B cell (primary cell): ENCODE results near the gene FUS. TPM values are rescaled to one million over a fixed set of nuclear protein-coding genes. Genes with fewer than 3 reads are reported as not detected.
"Not testable (repeated sequence)": the region's sequence is repeated elsewhere in the genome, so short reads cannot be mapped to it uniquely, and the experiment has no call there.

Source experiments
- ATAC-seq: fragments of 200-7000 bp; cut with Tn5 transposase; one replicate; pipeline ENCODE4 v1.10.0; 2021; ENCODE audit warnings: low read depth, mild to moderate bottlenecking, moderate number of reproducible peaks, moderate library complexity
- CTCF ChIA-PET: fragments of 350-600 bp; sonication (Branson Sonifier 250); formaldehyde crosslinking; loops from one replicate; lab custom pipeline; 2021; ENCODE audit warnings: antibody characterized with exemption, inconsistent platforms; lab: Charles Lee
- POLR2A ChIA-PET: fragments of 350-600 bp; sonication (Branson Sonifier 250); formaldehyde crosslinking; loops from one replicate; lab custom pipeline; 2021; ENCODE audit warnings: antibody characterized with exemption; lab: Charles Lee
- DNase-seq: peaks from one replicate; pipeline ENCODE4 v3.0.0; 2013
- H2AFZ ChIP-seq: 2 replicates; pipeline ENCODE4 v1.6.1; 2012; ENCODE audit warnings: mild to moderate bottlenecking, low read depth, low read length; ENCODE audit not compliant: insufficient read depth, poor library complexity, severe bottlenecking
- H3K27ac ChIP-seq, 2 donors: 1 replicate in 1 of 2; 2 replicates in 1 of 2; pipeline ENCODE4 v1.5.1; 2012 to 2013; ENCODE audit warnings: low read length in 2 of 2, mild to moderate bottlenecking in 2 of 2, moderate library complexity in 1 of 2
- H3K27me3 ChIP-seq, 4 experiments: fragments of 200-600 bp in 1 of 4; sonication (generic) in 1 of 4; replicated peaks in 1 of 4; 1 replicate in 2 of 4; 2 replicates in 2 of 4; pipeline versions ENCODE4 v1.6.1 to v1.7.0; 2013 to 2016; ENCODE audit warnings: low read length in 3 of 4, mild to moderate bottlenecking in 2 of 4, mixed read lengths in 1 of 4, moderate library complexity in 1 of 4; ENCODE audit not compliant: insufficient read depth in 4 of 4, control insufficient read depth in 3 of 4; ENCODE audit errors: control extremely low read depth in 1 of 4
- H3K36me3 ChIP-seq, 2 experiments: replicated peaks in 1 of 2; 1 replicate in 1 of 2; 2 replicates in 1 of 2; pipeline versions ENCODE4 v1.6.1 to v1.7.1; 2013; ENCODE audit warnings: low read length in 1 of 2; ENCODE audit not compliant: insufficient read depth in 2 of 2, control insufficient read depth in 1 of 2; ENCODE audit errors: control extremely low read depth in 1 of 2, extremely low read depth in 1 of 2
- H3K4me1 ChIP-seq, 2 donors: fragments of 200-600 bp in 1 of 2; sonication (generic) in 1 of 2; 1 replicate in 1 of 2; 2 replicates in 1 of 2; pipeline versions ENCODE4 v1.5.1 to v1.6.1; 2013 to 2017; ENCODE audit warnings: low read length in 2 of 2; ENCODE audit not compliant: control insufficient read depth in 2 of 2, insufficient read depth in 2 of 2
- H3K4me2 ChIP-seq: replicated peaks from 2 replicates; pipeline ENCODE3; 2012; ENCODE audit warnings: mild to moderate bottlenecking, low read depth, low read length; ENCODE audit not compliant: poor library complexity, severe bottlenecking
- H3K4me3 ChIP-seq, 5 experiments: fragments of 200-600 bp in 1 of 5; sonication (generic) in 1 of 5; 1 replicate in 3 of 5; 2 replicates in 2 of 5; pipeline versions ENCODE4 v1.5.1 to v1.7.0; 2011 to 2016; ENCODE audit warnings: low read length in 4 of 5, mild to moderate bottlenecking in 4 of 5, low read depth in 2 of 5, control low read depth in 1 of 5, moderate library complexity in 1 of 5; ENCODE audit not compliant: insufficient read depth in 1 of 5; ENCODE audit errors: control extremely low read depth in 1 of 5, extremely low read depth in 1 of 5
- H3K79me2 ChIP-seq: fragments of 200-600 bp; sonication (generic); one replicate; pipeline ENCODE4 v1.6.0; 2016; ENCODE audit warnings: low read length; ENCODE audit not compliant: control insufficient read depth, insufficient read depth
- H3K9ac ChIP-seq: fragments of 200-600 bp; sonication (generic); 2 replicates; pipeline ENCODE4 v1.6.1; 2017; ENCODE audit warnings: mild to moderate bottlenecking, low read length, moderate library complexity
- H3K9me3 ChIP-seq, 3 donors: one replicate each; pipeline versions ENCODE4 v1.6.1 to v1.7.1; 2013; ENCODE audit warnings: low read length in 2 of 3; ENCODE audit not compliant: control insufficient read depth in 2 of 3, insufficient read depth in 1 of 3; ENCODE audit errors: control extremely low read depth in 1 of 3
- H4K20me1 ChIP-seq: 2 replicates; pipeline ENCODE4 v1.6.0; 2012; ENCODE audit warnings: mild to moderate bottlenecking, low read length; ENCODE audit not compliant: insufficient read depth, control insufficient read depth, poor library complexity, severe bottlenecking
- H3K27ac Mint-ChIP-seq: one replicate; pipeline ENCODE4 v1.8.0; 2021; ENCODE audit warnings: mixed read lengths
- H3K27me3 Mint-ChIP-seq: one replicate; pipeline ENCODE4 v1.8.0; 2021; ENCODE audit warnings: mixed read lengths
- H3K4me1 Mint-ChIP-seq: one replicate; pipeline ENCODE4 v1.8.0; 2021; ENCODE audit warnings: mixed read lengths
- H3K4me3 Mint-ChIP-seq: one replicate; pipeline ENCODE4 v1.8.0; 2021; ENCODE audit warnings: mixed read lengths
- H3K9me3 Mint-ChIP-seq: one replicate; pipeline ENCODE4 v1.8.0; 2022; ENCODE audit warnings: mixed read lengths; ENCODE audit not compliant: insufficient read depth
- EZH2 ChIP-seq: IDR thresholded peaks from 2 replicates; pipeline ENCODE4 v1.6.1; 2012; ENCODE audit warnings: borderline replicate concordance, low read depth, mild to moderate bottlenecking, moderate library complexity, low read length; ENCODE audit not compliant: insufficient read depth, poor library complexity, severe bottlenecking
- WGBS: methylation state at CpG from one replicate; pipeline ENCODE4 v1.1.5; 2013; ENCODE audit warnings: missing lambda C conversion rate; ENCODE audit not compliant: insufficient coverage; 5-methylcytosine and 5-hydroxymethylcytosine counted together
- intact Hi-C: fragments of 100-400 bp; cut with micrococcal nuclease; formaldehyde crosslinking; loops from one replicate; pipeline ENCODE4 v1.10.0; 2022
- polyA plus RNA-seq: library from polyadenylated mRNA; depleted of rRNA; stranded (reverse); fragments of >200 nt; gene quantifications from 2 replicates; pipeline ENCODE4 v1.2.3, GENCODE V29; 2012
- total RNA-seq, 2 donors: library from RNA; stranded (reverse); fragments of 120-200 nt in 1 of 2; gene quantifications; 1 replicate in 1 of 2; 2 replicates in 1 of 2; pipeline versions ENCODE4 v1.2.3 to v1.2.4, GENCODE V29; 2013 to 2022
- TF ChIP-seq, protein P1 (sequence below): fragments of 200-600 bp; IDR thresholded peaks from one replicate; pipeline ENCODE4 v1.8.0; 2022; ENCODE audit warnings: antibody characterized with exemption, mild to moderate bottlenecking

The FUS gene
- total and polyA plus RNA-seq, 2 donors (not counting 1 experiment from before 2014, with no cell fraction given), result 181 to 597 TPM

DNA sequence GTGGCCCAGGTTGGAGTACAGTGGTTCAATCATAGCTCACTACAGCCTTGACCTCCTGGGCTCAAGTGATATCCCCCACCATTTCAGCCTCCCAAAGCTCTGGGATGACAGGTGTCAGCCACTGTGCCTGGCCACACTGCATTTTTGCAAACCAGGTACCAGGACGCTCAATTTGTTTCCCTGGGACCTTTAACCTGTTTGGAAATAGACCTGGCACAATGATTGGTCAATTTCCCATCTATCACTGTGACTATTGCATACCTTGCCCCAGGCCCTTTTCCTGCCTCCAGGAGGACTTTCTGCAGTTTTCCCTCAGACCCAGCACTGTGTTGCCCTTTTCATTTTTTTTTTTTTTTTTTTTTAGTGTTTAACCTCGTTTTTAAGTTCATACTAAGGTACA is 11.1 kb upstream of the FUS start:
- H3K4me1 Mint-ChIP-seq, result no peaks in the 10 kb centered on the region
- Histone ChIP-seq H3K79me2 (no peaks in the 10 kb centered on the region), H3K27ac (no peak overlapping the region), H3K9ac (no peak overlapping the region), H3K4me3 (no peak overlapping the region), H4K20me1 (no peaks in the 10 kb centered on the region), H3K4me1 (no peaks in the 10 kb centered on the region), H3K9me3 (no peaks in the 10 kb centered on the region), H3K36me3 (no peaks in the 10 kb centered on the region), H3K4me2 (no peak overlapping the region), H3K27me3 (no peaks in the 10 kb centered on the region), H2AFZ (no peak overlapping the region)
- intact Hi-C loops, result no loop called here
- H3K27me3 Mint-ChIP-seq, result no peaks in the 10 kb centered on the region
- no peak for DNase-seq
- ChIA-PET POLR2A (no interaction called here), CTCF (no interaction called here)
- no peak for ATAC-seq
- TF ChIP-seq EZH2, result no peak
- TF ChIP-seq, protein P1, sequence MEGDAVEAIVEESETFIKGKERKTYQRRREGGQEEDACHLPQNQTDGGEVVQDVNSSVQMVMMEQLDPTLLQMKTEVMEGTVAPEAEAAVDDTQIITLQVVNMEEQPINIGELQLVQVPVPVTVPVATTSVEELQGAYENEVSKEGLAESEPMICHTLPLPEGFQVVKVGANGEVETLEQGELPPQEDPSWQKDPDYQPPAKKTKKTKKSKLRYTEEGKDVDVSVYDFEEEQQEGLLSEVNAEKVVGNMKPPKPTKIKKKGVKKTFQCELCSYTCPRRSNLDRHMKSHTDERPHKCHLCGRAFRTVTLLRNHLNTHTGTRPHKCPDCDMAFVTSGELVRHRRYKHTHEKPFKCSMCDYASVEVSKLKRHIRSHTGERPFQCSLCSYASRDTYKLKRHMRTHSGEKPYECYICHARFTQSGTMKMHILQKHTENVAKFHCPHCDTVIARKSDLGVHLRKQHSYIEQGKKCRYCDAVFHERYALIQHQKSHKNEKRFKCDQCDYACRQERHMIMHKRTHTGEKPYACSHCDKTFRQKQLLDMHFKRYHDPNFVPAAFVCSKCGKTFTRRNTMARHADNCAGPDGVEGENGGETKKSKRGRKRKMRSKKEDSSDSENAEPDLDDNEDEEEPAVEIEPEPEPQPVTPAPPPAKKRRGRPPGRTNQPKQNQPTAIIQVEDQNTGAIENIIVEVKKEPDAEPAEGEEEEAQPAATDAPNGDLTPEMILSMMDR, result no peak
- no peak overlapping the region for H3K4me3 Mint-ChIP-seq
- no peak overlapping the region for H3K27ac Mint-ChIP-seq
- 100% methylated on average over 1 of the region's 2 CpGs for WGBS
- no peaks in the 10 kb centered on the region for H3K9me3 Mint-ChIP-seq

DNA sequence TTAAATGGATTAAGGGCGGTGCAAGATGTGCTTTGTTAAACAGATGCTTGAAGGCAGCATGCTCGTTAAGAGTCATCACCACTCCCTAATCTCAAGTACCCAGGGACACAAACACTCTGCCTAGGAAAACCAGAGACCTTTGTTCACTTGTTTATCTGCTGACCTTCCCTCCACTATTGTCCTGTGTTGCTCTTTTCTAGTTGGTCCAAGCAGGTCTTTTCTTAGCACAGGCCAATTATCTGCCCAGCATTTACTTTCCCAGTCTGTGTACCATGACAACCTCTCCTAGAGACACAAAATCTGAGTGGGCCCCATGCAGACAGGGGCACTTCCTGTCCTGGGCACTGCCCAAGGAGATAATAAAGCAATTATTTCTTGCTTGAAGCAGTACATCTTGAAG is 9.9 kb upstream of the FUS start:
- H3K27me3 Mint-ChIP-seq, H3K79me2 ChIP-seq, H4K20me1 ChIP-seq, H3K9me3 Mint-ChIP-seq, H3K9ac ChIP-seq, DNase-seq, H3K4me3 ChIP-seq, CTCF ChIA-PET, H2AFZ ChIP-seq, POLR2A ChIA-PET, intact Hi-C loops, H3K36me3 ChIP-seq, H3K4me1 ChIP-seq, H3K4me2 ChIP-seq, H3K27ac ChIP-seq, H3K4me1 Mint-ChIP-seq, H3K9me3 ChIP-seq, H3K27ac Mint-ChIP-seq, ATAC-seq, H3K4me3 Mint-ChIP-seq, H3K27me3 ChIP-seq: not testable (repeated sequence)
- no CpG with 5 or more reads among the region's 2 CpGs for WGBS
